HUDEP-2 (cell line): ENCODE measurements around the gene TLCD1.
"Not testable (repeated sequence)": the region's sequence is repeated elsewhere in the genome, so short reads cannot be mapped to it uniquely, and the experiment has no call there.

Experiments
- DNase-seq, 76 experiments: peaks; one replicate each; lab custom pipeline; 2025; ENCODE audit not compliant: unreplicated experiment in 76 of 76; lab: John Stamatoyannopoulos, UW

Gene TLCD1

GRCh38 chr17:28747051-28747691 is 21.1 kb upstream of the TLCD1 start:
- no peak for DNase-seq

GRCh38 chr17:28746611-28747050 is 20.6 kb upstream of the TLCD1 start:
- no peak for DNase-seq

- DNase-seq, result no peak
Measured at GRCh38 chr17:28745786-28746411, 19.9 kb upstream of the TLCD1 start.

- peak in 4 of 76 experiments; percentile 12 to 42 (median 17) for DNase-seq
Measured at GRCh38 chr17:28744972-28745785, 19.1 kb upstream of the TLCD1 start.

GRCh38 chr17:28744104-28744971 is 18.3 kb upstream of the TLCD1 start:
- DNase-seq, result peak in 26 of 76 experiments; percentile 2 to 60 (median 24)

GRCh38 chr17:28743243-28744103 is 17.4 kb upstream of the TLCD1 start, which contains the start of gene TRAF4:
TSS of gene TRAF4 (plus strand) at chr17:28744011. CDS start at chr17:28744113, 102 bp downstream.
- DNase-seq, result peak in 67 of 76 experiments; percentile 24 to 85 (median 67)

- peak in 64 of 76 experiments; percentile 22 to 84 (median 56) for DNase-seq
Measured at GRCh38 chr17:28741358-28742349, 15.6 kb upstream of the TLCD1 start.

- DNase-seq, result no peak
Measured at GRCh38 chr17:28740406-28741357, 14.6 kb upstream of the TLCD1 start.

- DNase-seq, result no peak
Measured at GRCh38 chr17:28738680-28739384, 12.8 kb upstream of the TLCD1 start.

GRCh38 chr17:28737770-28738679 is 12.0 kb upstream of the TLCD1 start:
- peak in 21 of 76 experiments; percentile 5 to 49 (median 29) for DNase-seq

GRCh38 chr17:28737316-28737715 is 11.3 kb upstream of the TLCD1 start:
- no peak for DNase-seq

- not testable (repeated sequence) for DNase-seq
Measured at GRCh38 chr17:28735913-28736769, 10.1 kb upstream of the TLCD1 start.

- peak in 71 of 76 experiments; percentile 25 to 84 (median 60) for DNase-seq
Measured at GRCh38 chr17:28735242-28735722, 9.2 kb upstream of the TLCD1 start.

GRCh38 chr17:28734712-28735241 is 8.7 kb upstream of the TLCD1 start:
- DNase-seq, result no peak
